NAMALWA (cell line): ENCODE measurements around the gene HNRNPA1L2.
"Not testable (repeated sequence)": the region's sequence is repeated elsewhere in the genome, so short reads cannot be mapped to it uniquely, and the experiment has no call there.

Source experiments
- DNase-seq: peaks from one replicate; pipeline ENCODE4 v3.0.0-alpha.2; 2015; ENCODE audit warnings: low spot score

Gene HNRNPA1L2

GRCh38 chr13:52642131-52642530 is at the start of gene HNRNPA1L2:
Gene HNRNPA1L2, plus strand, starts transcription at chr13:52642431. Its CDS starts 62 bp downstream, at chr13:52642493.
- DNase-seq = no peak

DNA sequence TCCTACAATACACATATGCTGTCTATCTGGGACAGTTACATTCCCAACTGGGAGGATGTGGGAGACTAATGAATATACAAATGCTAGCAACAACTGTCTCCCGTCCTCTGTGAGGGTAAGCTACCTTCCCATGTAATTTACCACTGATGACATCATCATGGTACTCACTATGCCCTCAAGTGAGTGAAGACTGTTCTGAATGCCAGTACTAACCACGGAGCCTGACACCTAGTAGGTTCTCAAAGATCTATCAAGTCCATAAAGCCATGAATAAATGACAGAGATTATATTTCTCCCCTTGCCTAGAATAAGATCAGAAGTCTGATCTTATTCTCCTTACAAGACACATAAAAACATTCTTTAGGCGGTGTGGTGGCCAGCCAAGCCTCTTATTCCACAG is 49.1 kb upstream of the HNRNPA1L2 start:
- DNase-seq = not testable (repeated sequence)

GRCh38 chr13:52593812-52594211 is 48.4 kb upstream of the HNRNPA1L2 start:
- not testable (repeated sequence) for DNase-seq

- not testable (repeated sequence) for DNase-seq
These were observed 47.9 kb upstream of the HNRNPA1L2 start for GRCh38 chr13:52594295-52594694.

- no peak for DNase-seq
These were observed 44.6 kb upstream of the HNRNPA1L2 start for GRCh38 chr13:52597676-52598075.

GRCh38 chr13:52599037-52599847 is 43.0 kb upstream of the HNRNPA1L2 start:
- peak; percentile 15 for DNase-seq

DNA sequence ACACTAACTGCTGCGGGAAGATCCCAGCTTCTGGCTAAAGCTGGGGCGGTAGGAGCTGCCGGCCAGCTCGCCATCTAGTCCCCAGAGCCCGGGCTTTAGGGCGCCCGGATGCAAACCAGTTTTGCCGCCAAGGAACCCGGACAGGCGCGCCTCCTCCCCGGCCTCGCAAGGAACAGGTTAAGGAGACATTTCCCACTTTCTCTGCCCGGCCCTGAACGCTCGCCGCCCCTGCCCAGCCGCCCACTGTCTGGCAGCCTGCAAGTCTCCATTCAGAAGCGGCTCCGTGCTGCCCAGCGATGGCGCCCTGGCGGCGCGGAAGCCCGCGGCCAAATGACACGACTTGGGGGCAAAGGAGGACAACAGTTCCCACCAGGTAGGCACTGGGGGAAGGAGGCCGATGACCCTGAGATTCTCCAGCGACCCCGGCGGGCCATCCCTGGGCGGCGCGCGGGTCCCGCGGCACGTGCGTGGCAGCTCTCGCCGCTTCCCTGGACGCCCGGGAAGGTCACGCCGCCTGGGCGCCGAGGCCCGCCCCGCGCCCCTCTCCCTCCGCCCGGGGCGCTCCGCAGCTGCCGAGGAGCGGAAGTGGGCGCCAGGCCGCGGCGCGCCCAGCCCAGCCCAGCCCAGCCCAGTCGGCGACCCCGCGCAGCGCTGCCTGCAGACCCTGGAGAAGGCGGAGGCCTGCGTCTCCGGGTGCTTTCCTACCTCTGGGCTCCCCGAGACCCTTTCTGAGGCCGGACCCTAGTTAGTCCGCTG is 42.2 kb upstream of the HNRNPA1L2 start:
- DNase-seq = peak; percentile 29

DNA sequence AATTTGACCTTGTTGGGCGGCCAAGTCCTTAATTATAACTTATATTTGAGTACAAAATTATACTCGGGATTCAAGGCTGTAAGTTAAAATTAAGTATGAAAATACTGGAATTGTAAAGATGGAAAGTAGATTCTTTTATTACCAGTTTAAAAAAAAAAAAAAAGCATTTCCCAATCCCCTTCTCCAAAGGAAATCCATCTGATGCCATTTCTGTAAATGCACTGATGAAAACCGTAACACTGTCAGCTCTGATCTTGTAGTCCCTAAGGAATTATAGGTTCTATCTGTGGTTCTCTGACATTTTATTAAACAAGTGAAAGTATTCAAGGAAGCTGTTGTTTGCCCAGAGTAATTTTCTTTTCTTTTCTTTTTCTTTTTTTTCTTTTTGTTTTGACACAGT is 41.6 kb upstream of the HNRNPA1L2 start:
- DNase-seq = no peak

- DNase-seq = not testable (repeated sequence)
These were observed 38.9 kb upstream of the HNRNPA1L2 start for GRCh38 chr13:52603316-52603715.

DNA sequence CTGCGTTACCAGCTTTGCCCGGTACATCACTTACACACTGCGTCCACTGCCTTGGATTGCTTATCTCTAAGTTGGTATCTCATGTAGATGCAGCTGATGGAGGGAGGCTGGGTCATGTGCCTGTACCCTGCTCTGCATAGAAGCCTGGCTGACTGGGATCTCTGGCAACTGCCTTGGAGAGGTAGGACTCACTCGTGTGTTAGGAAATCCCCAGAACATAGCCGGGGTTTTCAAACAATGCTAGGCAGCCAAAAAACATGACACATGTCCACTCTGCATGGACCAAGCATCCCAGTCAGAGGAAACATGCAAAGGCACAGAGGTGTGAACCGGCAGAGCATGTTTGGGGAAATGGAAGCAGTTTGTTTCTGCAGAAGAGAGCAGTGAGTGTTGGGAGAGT is 36.1 kb upstream of the HNRNPA1L2 start:
- DNase-seq = not testable (repeated sequence)

DNA sequence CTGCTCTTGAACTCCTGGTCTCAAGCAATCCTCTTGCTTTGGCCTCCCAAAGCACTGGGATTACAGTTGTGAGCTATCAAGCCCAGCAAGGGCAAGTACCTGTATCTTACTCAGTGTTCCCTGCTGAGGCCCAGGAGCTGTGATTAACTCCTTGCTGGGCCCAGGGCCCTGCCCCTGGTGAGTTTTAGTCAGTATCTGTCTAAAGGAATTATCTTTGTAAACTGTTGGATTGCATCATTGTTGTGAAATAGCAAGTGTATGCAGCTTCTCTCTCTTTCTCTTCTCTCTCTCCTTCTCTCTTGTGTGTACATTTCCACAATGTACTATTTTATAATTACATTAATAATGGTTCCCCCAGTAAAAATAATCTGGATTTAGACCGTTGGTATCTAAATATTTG is 35.4 kb upstream of the HNRNPA1L2 start:
- not testable (repeated sequence) for DNase-seq

DNA sequence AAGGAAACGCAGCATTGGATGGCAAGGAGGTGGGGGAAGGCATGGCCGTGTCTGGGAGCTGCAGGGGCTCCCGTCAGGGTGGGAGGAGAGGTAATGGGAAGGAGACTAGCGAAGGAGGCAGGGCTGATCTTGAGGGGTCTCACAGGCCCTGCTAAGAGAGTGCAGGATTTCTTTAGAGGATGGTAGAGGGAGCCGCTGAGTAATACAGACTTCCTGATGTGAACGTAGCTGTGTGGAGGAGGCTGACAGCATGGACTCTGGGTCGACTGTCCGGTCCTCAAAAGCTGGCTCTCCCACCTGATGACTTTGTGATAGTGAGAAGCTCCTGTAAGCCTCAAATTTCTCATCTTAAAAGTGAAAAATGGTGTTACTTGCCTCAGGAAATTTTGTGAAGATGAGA is 34.0 kb upstream of the HNRNPA1L2 start:
- DNase-seq = not testable (repeated sequence)

DNA sequence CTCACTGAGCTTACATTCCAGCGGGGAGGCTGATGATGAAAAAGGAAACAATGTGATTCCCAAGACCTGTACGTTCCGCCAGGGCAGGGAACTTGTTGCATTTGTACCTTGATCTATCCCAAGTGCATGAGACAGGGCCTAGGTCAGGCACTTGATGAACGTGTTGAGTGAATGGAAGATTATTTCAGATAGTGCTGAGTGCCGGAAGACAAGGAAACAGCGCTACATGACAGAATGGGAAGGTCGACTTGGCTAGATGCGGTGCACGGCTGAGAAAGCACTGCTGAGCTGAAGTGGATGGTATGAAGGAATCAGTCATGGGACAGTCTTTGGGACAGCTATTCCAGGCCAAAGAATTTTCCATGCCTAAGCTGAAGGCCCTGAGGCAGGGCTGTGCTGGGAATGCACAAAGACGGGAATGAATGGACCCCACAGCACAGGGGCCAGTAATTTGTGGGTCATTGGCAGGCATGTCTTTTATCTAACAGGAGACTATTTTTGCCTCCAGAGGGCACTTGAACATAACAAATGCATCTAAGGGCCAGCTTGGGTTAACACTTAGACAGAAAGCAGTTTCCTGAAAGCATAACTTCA is 33.1 kb upstream of the HNRNPA1L2 start:
- DNase-seq = peak; percentile 65

DNA sequence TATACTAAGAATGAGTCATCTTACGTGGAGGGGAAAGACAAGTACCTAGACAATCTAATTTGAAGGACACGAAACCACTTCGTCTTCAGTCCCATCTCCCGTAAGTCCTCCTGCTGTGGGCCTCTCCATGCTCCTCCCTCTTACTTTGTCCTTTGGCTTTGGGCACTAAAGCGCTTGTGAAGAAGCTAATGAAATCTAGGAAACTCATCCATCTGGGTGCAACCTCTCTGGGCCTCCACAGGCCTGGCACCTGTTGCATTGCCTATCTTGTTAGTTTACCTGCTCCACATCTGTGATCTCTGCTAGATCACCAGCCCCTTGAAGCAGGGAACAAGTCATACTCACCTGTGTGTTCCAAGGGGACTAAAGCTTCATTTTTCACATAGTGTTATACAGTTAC is 32.1 kb upstream of the HNRNPA1L2 start:
- not testable (repeated sequence) for DNase-seq

- no peak for DNase-seq
These were observed 27.0 kb upstream of the HNRNPA1L2 start for GRCh38 chr13:52615134-52615801.

DNA sequence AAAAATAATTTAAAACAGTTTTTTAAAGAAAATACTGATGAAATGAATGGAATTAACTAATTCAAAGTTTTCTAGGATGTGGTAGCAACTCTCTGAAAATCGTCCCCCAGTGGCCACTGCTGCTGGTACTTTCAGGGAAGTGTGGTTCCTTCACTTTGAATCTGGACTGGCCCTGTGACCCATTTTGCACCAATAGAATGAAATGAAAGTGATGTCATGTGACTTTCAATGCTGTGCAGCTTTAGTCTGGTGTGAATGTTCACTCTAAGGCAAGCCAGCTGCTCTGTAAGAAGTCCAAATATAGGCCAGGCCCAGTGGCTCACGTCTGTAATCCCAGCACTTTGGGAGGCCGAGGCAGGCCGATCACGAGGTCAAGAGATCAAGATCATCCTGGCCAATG is 26.4 kb upstream of the HNRNPA1L2 start:
- peak; percentile 63 for DNase-seq

DNA sequence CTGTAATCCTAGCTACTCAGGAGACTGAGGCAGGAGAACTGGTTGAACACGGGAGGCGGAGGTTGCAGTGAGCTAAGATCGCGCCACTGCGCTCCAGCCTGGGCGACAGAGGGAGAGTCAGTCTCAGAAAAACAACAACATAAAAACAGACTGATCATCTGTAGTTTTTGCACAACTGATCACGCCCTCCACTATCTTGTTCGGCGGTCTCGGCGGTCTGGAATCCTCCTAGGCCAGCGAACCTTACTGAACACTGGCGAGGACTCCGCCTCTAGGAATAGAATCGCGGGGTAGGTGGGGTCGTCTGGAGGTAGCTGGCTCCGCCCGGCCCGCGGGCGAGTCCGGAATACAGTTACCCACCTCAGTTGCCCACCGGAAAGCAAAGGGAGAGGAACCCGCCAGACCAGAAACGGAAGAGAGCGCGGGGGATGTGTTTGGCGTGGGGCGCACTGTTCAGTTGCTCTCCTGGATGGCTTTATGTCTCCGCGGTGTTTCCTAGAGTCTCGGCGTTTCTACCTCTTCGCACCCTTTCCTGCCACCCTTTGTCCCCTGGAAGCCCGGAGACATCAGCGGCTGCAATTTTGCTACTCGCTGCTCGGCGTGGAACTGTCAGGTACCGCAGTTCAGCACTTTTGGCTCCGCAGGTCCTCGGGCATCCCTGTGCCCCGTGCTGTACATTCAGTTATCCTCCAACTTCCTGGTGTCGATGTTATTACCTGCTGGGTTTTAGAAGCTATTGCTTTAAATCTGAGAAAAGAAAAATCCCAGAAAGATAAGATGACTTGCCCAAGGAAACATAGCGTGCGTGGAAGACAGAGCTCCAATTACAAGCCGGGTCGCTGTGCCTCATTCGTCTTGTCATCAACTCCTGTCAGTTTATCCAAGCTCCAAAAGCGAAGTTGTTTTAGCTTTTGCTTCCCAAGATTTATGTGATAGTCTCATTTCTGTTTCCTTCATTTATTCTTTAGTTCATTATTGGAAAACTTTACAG is 24.9 kb upstream of the HNRNPA1L2 start:
- peak; percentile 93 for DNase-seq

DNA sequence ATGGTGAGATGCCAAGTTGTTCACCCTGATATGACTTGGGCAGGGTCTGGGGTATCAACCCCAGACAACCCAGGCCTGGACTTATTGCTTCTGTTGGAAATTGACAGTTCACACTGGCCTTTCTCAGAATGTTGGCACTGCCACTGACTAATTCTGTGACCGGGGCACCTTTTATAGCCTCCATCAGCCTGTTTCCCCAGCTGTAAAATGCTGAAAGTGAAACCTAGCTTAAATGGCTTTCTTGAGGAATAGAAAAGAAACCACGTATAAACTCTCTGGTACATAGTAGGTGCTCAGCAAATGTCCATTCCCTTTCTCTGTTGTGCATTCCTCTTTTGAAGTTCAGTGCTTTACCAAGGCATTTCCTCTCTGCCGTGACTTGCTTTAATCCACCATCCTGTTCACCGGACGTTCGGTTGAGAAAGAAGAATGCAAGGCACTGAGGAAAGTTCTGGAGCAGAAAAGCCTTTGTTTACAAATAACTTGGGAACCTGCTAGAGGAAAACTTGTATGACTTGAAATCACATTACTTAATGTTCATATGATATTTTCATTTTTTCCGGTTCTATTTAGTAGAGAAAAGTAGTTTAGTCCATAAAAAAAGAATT is 11.0 kb upstream of the HNRNPA1L2 start:
- not testable (repeated sequence) for DNase-seq

DNA sequence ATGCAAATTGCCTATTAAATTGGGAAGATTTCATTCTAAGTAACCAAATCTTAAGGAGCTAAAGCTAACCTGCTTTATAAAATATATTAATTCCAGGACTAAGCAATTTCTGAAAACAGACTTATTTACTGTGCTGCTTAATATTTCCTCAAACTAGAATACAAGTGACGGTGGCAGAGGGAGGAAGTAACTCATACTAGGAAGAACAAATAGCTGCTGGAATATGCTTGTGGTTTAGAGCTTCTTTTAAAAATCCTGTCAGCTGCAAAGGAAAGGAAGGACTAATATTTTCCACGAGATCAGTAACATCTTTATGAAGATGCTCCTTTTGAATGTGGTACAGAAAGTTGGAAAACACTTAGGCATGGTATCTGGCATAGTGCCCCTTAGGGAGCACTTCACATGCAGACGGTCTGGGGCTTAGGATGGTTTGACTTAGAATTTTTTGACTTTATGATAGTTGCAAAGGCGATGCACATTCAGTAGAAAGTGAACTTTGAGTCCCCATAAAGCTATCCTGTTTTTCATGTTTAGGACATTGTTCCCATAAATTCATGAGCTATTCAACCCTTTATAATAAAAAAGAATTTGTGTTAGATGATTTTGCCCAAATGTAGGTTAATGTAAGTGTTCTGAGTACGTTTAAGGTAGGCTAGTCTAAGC is 3.4 kb upstream of the HNRNPA1L2 start:
- DNase-seq = no peak

GRCh38 chr13:52644108-52644507 is 1.9 kb downstream of the HNRNPA1L2 start:
- no peak for DNase-seq
